Right lobe of liver (tissue), 6 donors: ENCODE data around the gene ARSG. TPM values are rescaled to one million over a fixed set of nuclear protein-coding genes. Genes with fewer than 3 reads are reported as not detected.
A peak's percentile ranks its signal among the peaks of the same experiment; 100 is the strongest.

Source experiments
- ATAC-seq, 4 donors: fragments of 200-7000 bp; cut with Tn5 transposase; one replicate each; pipeline ENCODE4 v1.9.1; 2020; ENCODE audit warnings: mild to moderate bottlenecking in 4 of 4, moderate library complexity in 4 of 4
- DNase-seq, 3 donors: peaks; one replicate each; pipeline ENCODE4 v3.0.0-alpha.2; 2020
- H3K27ac ChIP-seq, 3 donors: fragments of 200-600 bp; one replicate each; pipeline ENCODE4 v1.8.0; 2022
- H3K27me3 ChIP-seq, 2 donors: fragments of 200-600 bp; one replicate each; pipeline ENCODE4 v1.8.0; 2022
- H3K36me3 ChIP-seq, 4 donors: fragments of 200-600 bp; sonication (generic) in 1 of 4; one replicate each; pipeline versions ENCODE4 v1.5.1 to v1.8.0; 2017 to 2022; ENCODE audit warnings: control low read depth in 1 of 4
- H3K4me1 ChIP-seq, 4 donors: fragments of 200-600 bp; sonication (generic) in 1 of 4; one replicate each; pipeline versions ENCODE4 v1.5.1 to v1.8.0; 2017 to 2022; ENCODE audit warnings: control low read depth in 1 of 4
- H3K4me3 ChIP-seq, 3 donors: fragments of 200-600 bp; one replicate each; pipeline ENCODE4 v1.8.0; 2022
- H3K9me3 ChIP-seq, 4 donors: fragments of 200-600 bp; sonication (generic) in 1 of 4; one replicate each; pipeline versions ENCODE4 v1.5.1 to v1.8.0; 2017 to 2022; ENCODE audit warnings: control low read depth in 1 of 4
- POLR2A ChIP-seq: fragments of 450-650 bp; IDR thresholded peaks from one replicate; pipeline ENCODE4 v1.6.1; 2017; ENCODE audit warnings: antibody characterized with exemption, mild to moderate bottlenecking
- WGBS: methylation state at CpG from one replicate; pipeline ENCODE4 v1.1.6; 2018; ENCODE audit warnings: low coverage, low lambda C conversion rate; ENCODE audit not compliant: insufficient coverage; ENCODE audit errors: missing lambda C conversion rate; 5-methylcytosine and 5-hydroxymethylcytosine counted together
- intact Hi-C, 2 donors: fragments of 100-400 bp; cut with DNase I; formaldehyde crosslinking; loops; one replicate each; pipeline versions ENCODE4 v1.11.2 to v1.14.1; 2022
- total RNA-seq, 6 experiments: library from RNA; depleted of rRNA in 2 of 6; stranded (reverse); fragments of >200 nt in 2 of 6; fragmentation: NEBNext Ultra II Directional in 3 of 6; extraction: Animal tissue kit (Norgen Biotek cat#: 25700) in 3 of 6; gene quantifications; one replicate each; pipeline versions ENCODE4 v1.1.0 to v1.2.4, GENCODE V29; 2016 to 2023
- TF ChIP-seq, protein P1 (sequence below), 4 donors: fragments of 200-600 bp in 3 of 4; fragments of 450-650 bp in 1 of 4; IDR thresholded peaks; one replicate each; pipeline versions ENCODE4 v1.5.1 to v1.8.0; 2016 to 2022; ENCODE audit warnings: antibody characterized with exemption in 4 of 4, mild to moderate bottlenecking in 2 of 4
- donor health status: DM: no; HTN: yes; CAD: no.
- donor health status: DM: no; HTN: no; CAD: no.
- donor health status: DM: no; HTN: no; CAD: no.
- donor health status: DM: no; HTN: yes; CAD: no.
- donor health status: DM: no; HTN: yes; CAD: no.

Gene ARSG
- total RNA-seq, 6 experiments from 2014 or later, result 1.2 to 3.3 (median 2.5) TPM

DNA sequence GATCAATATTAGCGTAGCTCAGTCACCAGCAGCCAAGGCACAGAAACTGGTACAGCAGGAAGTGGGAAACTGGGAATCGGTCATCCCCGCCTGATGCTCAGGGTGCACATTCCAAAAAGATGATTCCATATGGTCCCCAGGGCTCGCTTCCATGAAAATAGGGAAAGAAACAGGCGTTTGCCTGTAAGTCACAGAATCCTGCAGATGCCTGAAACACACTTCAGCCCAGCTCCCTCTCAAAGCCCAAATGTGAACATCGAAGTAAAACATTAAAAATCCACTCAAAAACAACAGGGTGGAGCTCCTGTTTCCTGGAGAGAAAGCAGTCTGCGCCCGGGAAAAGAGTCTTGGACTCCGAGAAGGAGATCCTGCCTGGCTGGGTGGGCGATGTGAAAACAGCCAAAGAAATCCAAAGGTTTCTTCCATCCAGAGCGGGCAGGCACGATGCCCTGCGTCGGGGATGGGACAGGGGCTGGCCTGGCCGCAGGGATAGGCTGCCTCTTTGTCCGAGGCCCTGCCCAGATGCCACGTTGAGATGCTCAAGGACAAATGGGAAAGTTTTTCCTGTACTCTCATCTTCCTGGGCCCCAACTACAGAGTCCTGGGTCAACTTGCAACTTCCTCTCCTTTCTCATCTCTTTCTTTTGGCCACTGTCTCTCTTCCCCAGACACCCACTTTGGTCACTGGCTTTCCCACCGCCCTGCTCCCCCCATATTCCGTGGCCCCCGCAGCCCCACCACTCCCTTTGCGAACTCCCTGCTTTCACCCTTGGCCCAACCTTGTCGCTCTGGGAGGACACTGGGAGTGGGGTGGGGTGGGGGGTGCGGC is 165.3 kb downstream of the ARSG start:
- peak overlapping the region; percentile 70 to 86 (median 74) for H3K27ac ChIP-seq
- peak overlapping the region; percentile 73 to 83 (median 78) for H3K4me3 ChIP-seq
- intact Hi-C loops, result no loop called here
- H3K36me3 ChIP-seq, result no peaks in the 10 kb centered on the region
- ATAC-seq, result peak; percentile 54 to 64 (median 58)
- 11% methylated on average over 16 of the region's 23 CpGs for WGBS
- peak; percentile 79 to 82 (median 82) for DNase-seq
- peak; percentile 15 for TF ChIP-seq POLR2A
- TF ChIP-seq, protein P1, sequence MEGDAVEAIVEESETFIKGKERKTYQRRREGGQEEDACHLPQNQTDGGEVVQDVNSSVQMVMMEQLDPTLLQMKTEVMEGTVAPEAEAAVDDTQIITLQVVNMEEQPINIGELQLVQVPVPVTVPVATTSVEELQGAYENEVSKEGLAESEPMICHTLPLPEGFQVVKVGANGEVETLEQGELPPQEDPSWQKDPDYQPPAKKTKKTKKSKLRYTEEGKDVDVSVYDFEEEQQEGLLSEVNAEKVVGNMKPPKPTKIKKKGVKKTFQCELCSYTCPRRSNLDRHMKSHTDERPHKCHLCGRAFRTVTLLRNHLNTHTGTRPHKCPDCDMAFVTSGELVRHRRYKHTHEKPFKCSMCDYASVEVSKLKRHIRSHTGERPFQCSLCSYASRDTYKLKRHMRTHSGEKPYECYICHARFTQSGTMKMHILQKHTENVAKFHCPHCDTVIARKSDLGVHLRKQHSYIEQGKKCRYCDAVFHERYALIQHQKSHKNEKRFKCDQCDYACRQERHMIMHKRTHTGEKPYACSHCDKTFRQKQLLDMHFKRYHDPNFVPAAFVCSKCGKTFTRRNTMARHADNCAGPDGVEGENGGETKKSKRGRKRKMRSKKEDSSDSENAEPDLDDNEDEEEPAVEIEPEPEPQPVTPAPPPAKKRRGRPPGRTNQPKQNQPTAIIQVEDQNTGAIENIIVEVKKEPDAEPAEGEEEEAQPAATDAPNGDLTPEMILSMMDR (IDR thresholded peaks at IDR 0.05), result no peak
- no peaks in the 10 kb centered on the region for H3K27me3 ChIP-seq
- H3K4me1 ChIP-seq, result peaks cover 0 to 21% (median 0%) of the 10 kb centered on the region in 4 donors
- H3K9me3 ChIP-seq, result no peaks in the 10 kb centered on the region

- peak within 1 kb of the TSS; percentile 73 to 83 (median 78) for H3K4me3 ChIP-seq
- DNase-seq (peak in 1 of 3 donors; percentile 82), ATAC-seq (peak in 2 of 4 donors; percentile 1 to 9)
- no peaks in the 10 kb centered on the region for H3K36me3 ChIP-seq
- H3K9me3 ChIP-seq, result no peaks in the 10 kb centered on the region
- intact Hi-C loops, result no loop called here
- H3K27ac ChIP-seq, result peak within 1 kb of the TSS; percentile 70 to 86 (median 84)
- TF ChIP-seq, protein P1 (IDR thresholded peaks at IDR 0.05), result no peak
- peak; percentile 14 for TF ChIP-seq POLR2A
- peaks cover 0 to 21% (median 0%) of the 10 kb centered on the region in 4 donors for H3K4me1 ChIP-seq
- no peaks in the 10 kb centered on the region for H3K27me3 ChIP-seq
- 0% methylated on average over 11 of the region's 39 CpGs for WGBS
Measured at GRCh38 chr17:68457168-68457538, 165.9 kb downstream of the ARSG start, which contains the start of gene WIPI1. Gene WIPI1 (minus strand): TSS chr17:68457496. CDS start chr17:68457421, 75 bp downstream.

- Histone ChIP-seq H3K4me1 (peaks cover 0 to 27% (median 1%) of the 10 kb centered on the region in 4 donors), H3K36me3 (no peaks in the 10 kb centered on the region), H3K27ac (peak overlapping the region; percentile 53 to 84 (median 70)), H3K4me3 (peak overlapping the region; percentile 41 to 78 (median 73)), H3K9me3 (no peaks in the 10 kb centered on the region), H3K27me3 (no peaks in the 10 kb centered on the region)
- WGBS, result 1% methylated on average over 25 of the region's 54 CpGs
- DNase-seq, result peak; percentile 100
- TF ChIP-seq POLR2A, result peak; percentile 90
- TF ChIP-seq, protein P1 (IDR thresholded peaks at IDR 0.05), result no peak
- intact Hi-C loops, result no loop called here
- peak; percentile 84 to 94 (median 92) for ATAC-seq
Measured at GRCh38 chr17:68457539-68458259, 166.4 kb downstream of the ARSG start.

GRCh38 chr17:68458260-68459036 is 167.2 kb downstream of the ARSG start:
- ATAC-seq (no peak), DNase-seq (no peak)
- Histone ChIP-seq H3K27ac (peak overlapping the region; percentile 53 to 84 (median 70)), H3K4me3 (peak overlapping the region; percentile 41 to 60 (median 42)), H3K36me3 (no peaks in the 10 kb centered on the region), H3K27me3 (no peaks in the 10 kb centered on the region), H3K9me3 (no peaks in the 10 kb centered on the region), H3K4me1 (peaks cover 0 to 29% (median 2%) of the 10 kb centered on the region in 4 donors)
- no peak for TF ChIP-seq POLR2A
- TF ChIP-seq, protein P1 (IDR thresholded peaks at IDR 0.05), result no peak
- intact Hi-C loops, result no loop called here
- WGBS, result 21% methylated on average over 12 of the region's 12 CpGs
